ENCODE data around the gene CIAPIN1. TPM values are rescaled to one million over a fixed set of nuclear protein-coding genes. Genes with fewer than 3 reads are reported as not detected.
A peak's percentile ranks its signal among the peaks of the same experiment; 100 is the strongest.

CIAPIN1 gene
- total and polyA plus RNA-seq, 7 donors = 31.8 to 78.3 (median 59.7) TPM

DNA sequence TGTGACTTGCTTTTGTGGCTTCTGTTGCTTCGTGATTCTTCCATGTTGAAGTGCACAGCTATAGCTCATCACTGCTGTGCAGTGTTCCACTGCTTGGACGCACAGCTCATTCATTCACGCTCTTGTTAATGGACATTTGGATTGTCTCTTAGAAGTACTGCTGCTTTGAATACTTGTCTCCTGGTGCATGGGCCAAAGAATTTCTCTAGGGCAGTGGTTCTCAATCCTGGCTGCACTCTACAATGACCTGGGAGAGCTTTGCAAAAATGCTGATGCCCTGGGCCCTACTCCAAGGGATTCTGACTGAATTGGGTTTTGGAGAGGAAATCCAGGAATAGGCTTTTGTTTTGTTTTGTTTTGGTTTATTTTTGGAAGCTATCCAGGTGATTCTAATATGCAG is 22.6 kb downstream of the CIAPIN1 start:
- ATAC-seq (no peak), DNase-seq (no peak)
- intact Hi-C loops (cut with DNase I) = no loop called here
- Histone ChIP-seq H3K27ac (no peak overlapping the region), H3K36me3 (ENCODE audit: insufficient read depth in 1 of 2, low read depth in 1 of 2) (peaks cover 0 to 30% of the 10 kb centered on the region in 2 donors), H3K4me3 (no peak overlapping the region), H3K4me1 (peaks cover 8% of the 10 kb centered on the region), H3K27me3 (ENCODE audit: insufficient read depth in 3 of 3, low read length in 2 of 3) (no peaks in the 10 kb centered on the region), H3K9me3 (no peaks in the 10 kb centered on the region)
- no peak for TF ChIP-seq CTCF (IDR thresholded peaks at IDR 0.05)
- WGBS, 3 donors = 20 to 32% (median 32%) methylated on average over 3 of the region's 3 CpGs

GRCh38 chr16:57423152-57423551 is 24.0 kb downstream of the CIAPIN1 start:
- WGBS, 3 donors = 83 to 91% (median 90%) methylated on average over 2 of the region's 2 CpGs
- H3K27me3 ChIP-seq (ENCODE audit: insufficient read depth in 3 of 3, low read length in 2 of 3) = no peaks in the 10 kb centered on the region
- intact Hi-C loops (cut with DNase I) = no loop called here
- no peak overlapping the region for H3K27ac ChIP-seq
- DNase-seq (no peak), ATAC-seq (no peak)
- H3K9me3 ChIP-seq = no peaks in the 10 kb centered on the region
- no peak for TF ChIP-seq CTCF (IDR thresholded peaks at IDR 0.05)
- H3K4me3 ChIP-seq = no peak overlapping the region
- H3K36me3 ChIP-seq (ENCODE audit: insufficient read depth in 1 of 2, low read depth in 1 of 2) = peaks cover 0 to 18% of the 10 kb centered on the region in 2 donors
- peaks cover 12% of the 10 kb centered on the region for H3K4me1 ChIP-seq

DNA sequence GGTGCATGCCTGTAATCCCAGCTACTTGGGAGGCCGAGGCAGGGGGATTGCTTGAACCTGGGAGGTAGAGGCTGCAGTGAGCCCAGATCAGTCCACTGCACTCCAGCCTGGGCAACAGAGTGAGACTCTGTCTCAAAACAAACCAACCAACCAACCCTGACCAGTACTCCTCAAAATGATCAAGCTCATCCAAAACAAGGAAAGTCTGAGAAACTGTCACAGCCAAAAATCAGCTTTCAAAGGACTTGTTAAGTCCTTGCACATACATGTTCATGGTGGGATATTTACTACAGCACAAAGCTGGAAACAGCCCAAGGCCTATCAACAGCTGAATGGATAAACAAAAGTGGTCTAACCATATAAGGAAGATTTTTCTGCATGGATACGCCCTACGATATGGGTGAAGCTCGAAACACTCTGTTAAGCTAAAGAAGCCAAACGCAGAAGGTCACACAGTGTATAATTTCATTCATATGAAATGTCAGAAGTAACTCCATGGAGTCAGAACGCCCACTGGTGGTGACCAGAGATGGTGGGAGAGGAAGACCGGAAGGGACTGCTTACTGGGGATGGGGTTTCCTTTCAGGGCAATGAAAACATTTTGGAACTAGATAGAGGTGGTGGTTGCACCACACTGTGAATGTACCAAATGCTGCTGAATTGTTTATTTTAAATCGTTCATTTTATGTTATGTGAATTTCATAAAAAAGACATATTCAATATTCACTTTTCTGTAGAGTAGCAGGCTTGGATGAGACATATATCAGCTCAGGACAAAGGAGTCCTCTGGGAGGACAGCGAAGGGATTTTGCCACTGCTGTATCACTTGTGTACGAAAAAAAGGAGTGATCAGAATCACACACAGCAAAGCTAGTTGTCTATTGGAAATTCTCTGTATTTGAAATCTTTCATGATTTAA is 24.9 kb downstream of the CIAPIN1 start:
- peaks cover 14% of the 10 kb centered on the region for H3K4me1 ChIP-seq
- WGBS, 3 donors = 42 to 51% (median 44%) methylated on average over 10 of the region's 10 CpGs
- no peak overlapping the region for H3K27ac ChIP-seq
- no peaks in the 10 kb centered on the region for H3K9me3 ChIP-seq
- no peak for DNase-seq
- H3K36me3 ChIP-seq (ENCODE audit: insufficient read depth in 1 of 2, low read depth in 1 of 2) = peaks cover 0 to 9% of the 10 kb centered on the region in 2 donors
- intact Hi-C loops (cut with DNase I) = no loop called here
- no peak overlapping the region for H3K4me3 ChIP-seq
- H3K27me3 ChIP-seq (ENCODE audit: insufficient read depth in 3 of 3, low read length in 2 of 3) = no peaks in the 10 kb centered on the region
- TF ChIP-seq CTCF (IDR thresholded peaks at IDR 0.05) = peak; percentile 48
- peak in 2 of 4 donors; percentile 46 to 52 for ATAC-seq

- TF ChIP-seq CTCF (IDR thresholded peaks at IDR 0.05) = no peak
- ATAC-seq = no peak
- WGBS, 3 donors = 65 to 74% (median 68%) methylated on average over 6 of the region's 6 CpGs
Observed at GRCh38 chr16:57419506-57419905, 27.7 kb downstream of the CIAPIN1 start.

More at GRCh38 chr16:57419506-57419905, 27.7 kb downstream of the CIAPIN1 start:
- no peaks in the 10 kb centered on the region for H3K27me3 ChIP-seq (ENCODE audit: insufficient read depth in 3 of 3, low read length in 2 of 3)
- no peak overlapping the region for H3K4me3 ChIP-seq
- no peak for DNase-seq
- H3K27ac ChIP-seq = no peak overlapping the region
- H3K4me1 ChIP-seq = peaks cover 15% of the 10 kb centered on the region
- intact Hi-C loops (cut with DNase I) = loop anchor here (2.0 to 10.0 kb wide), 3 partner anchors 98 to 335 kb away; no protein-coding TSS in a partner anchor
- no peaks in the 10 kb centered on the region for H3K36me3 ChIP-seq (ENCODE audit: insufficient read depth in 1 of 2, low read depth in 1 of 2)
- H3K9me3 ChIP-seq = no peaks in the 10 kb centered on the region

Data from psoas muscle (tissue), 8 donors.